Measurements from ENCODE around the gene MRPS27.

GRCh38 chr5:72177538-72177937 is 142.5 kb downstream of the MRPS27 start:
- TF ChIP-seq CTCF (conservative IDR thresholded peaks at IDR 0.05 in 1 of 2, IDR thresholded peaks at IDR 0.05 in 1 of 2; ENCODE audit: extremely low read depth in 1 of 2, insufficient read depth in 1 of 2, low read depth in 1 of 2, low read length in 2 of 2) = no peak
- TF ChIP-seq EZH2 (IDR thresholded peaks at IDR 0.05; ENCODE audit: borderline replicate concordance, low read length) = no peak

Measured in mammary epithelial cell (primary cell).